Measurements from ENCODE around the gene VDR.

DNA sequence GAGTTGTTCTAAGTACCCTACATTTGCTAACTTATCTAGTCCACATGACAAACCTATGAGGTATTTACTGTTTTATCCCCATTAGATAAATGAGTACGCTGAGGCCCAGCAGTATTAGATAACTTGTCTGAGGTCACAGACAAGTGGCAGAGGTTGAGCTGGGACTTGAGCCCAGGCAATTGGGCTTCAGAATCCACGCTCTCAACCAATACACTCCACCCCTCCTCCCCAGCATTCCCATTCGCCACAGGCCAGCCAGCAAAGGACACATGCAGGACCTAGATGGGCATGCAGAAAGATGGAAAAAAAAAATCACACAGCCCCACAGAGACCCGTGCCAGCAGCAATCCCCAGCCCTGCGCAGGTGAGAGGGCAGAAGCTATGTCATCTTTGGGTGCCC is 97.5 kb downstream of the VDR start:
- TF ChIP-seq, protein P1, sequence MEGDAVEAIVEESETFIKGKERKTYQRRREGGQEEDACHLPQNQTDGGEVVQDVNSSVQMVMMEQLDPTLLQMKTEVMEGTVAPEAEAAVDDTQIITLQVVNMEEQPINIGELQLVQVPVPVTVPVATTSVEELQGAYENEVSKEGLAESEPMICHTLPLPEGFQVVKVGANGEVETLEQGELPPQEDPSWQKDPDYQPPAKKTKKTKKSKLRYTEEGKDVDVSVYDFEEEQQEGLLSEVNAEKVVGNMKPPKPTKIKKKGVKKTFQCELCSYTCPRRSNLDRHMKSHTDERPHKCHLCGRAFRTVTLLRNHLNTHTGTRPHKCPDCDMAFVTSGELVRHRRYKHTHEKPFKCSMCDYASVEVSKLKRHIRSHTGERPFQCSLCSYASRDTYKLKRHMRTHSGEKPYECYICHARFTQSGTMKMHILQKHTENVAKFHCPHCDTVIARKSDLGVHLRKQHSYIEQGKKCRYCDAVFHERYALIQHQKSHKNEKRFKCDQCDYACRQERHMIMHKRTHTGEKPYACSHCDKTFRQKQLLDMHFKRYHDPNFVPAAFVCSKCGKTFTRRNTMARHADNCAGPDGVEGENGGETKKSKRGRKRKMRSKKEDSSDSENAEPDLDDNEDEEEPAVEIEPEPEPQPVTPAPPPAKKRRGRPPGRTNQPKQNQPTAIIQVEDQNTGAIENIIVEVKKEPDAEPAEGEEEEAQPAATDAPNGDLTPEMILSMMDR (IDR thresholded peaks at IDR 0.05): no peak
- no peak for TF ChIP-seq EP300 (IDR thresholded peaks at IDR 0.05; ENCODE audit: low read depth)

All from transverse colon (tissue), 3 donors.